HCT116 (cell line): Measurements from ENCODE around the gene LIN7B. TPM values are rescaled to one million over a fixed set of nuclear protein-coding genes. Genes with fewer than 3 reads are reported as not detected.
"Not testable (repeated sequence)": the region's sequence is repeated elsewhere in the genome, so short reads cannot be mapped to it uniquely, and the experiment has no call there.

Experiments
- ATAC-seq: fragments of 200-7000 bp; cut with Tn5 transposase; 2 replicates; pipeline ENCODE4 v1.9.1; 2020; ENCODE audit warnings: mild to moderate bottlenecking, moderate library complexity
- BruUV-seq: library from RNA; stranded (reverse); fragments of 400-500 nt; replicated peaks from 2 replicates; lab custom pipeline; 2021; lab: Mats Ljungman, UMichigan
- CTCF ChIA-PET: fragments of 300-600 bp; sonication (Branson Sonifier 250); formaldehyde crosslinking; loops from one replicate; lab custom pipeline; 2021; ENCODE audit warnings: antibody characterized with exemption; lab: Charles Lee
- POLR2A ChIA-PET: fragments of 300-600, 350-600 bp; sonication (Branson Sonifier 250); formaldehyde crosslinking; loops from one replicate; lab custom pipeline; 2021; ENCODE audit warnings: antibody characterized with exemption; lab: Charles Lee
- RAD21 ChIA-PET, 2 experiments: fragments of 300-600 bp; sonication (Branson Sonifier 250); formaldehyde crosslinking; loops; one replicate each; lab custom pipeline; 2023; ENCODE audit warnings: low total read pairs in 2 of 2; ENCODE audit not compliant: uncharacterized antibody in 2 of 2, unreplicated experiment in 2 of 2, low non-redundant PET in 1 of 2; lab: Charles Lee
- DNase-seq: peaks from one replicate; pipeline ENCODE4 v3.0.0-alpha.2; 2010; ENCODE audit warnings: low read depth, low spot score
- H2AFZ ChIP-seq: fragments of 200-600 bp; shearing (Covaris generic), sonication (generic); 2 replicates; pipeline ENCODE4 v1.6.1; 2017; ENCODE audit warnings: low read depth, mixed run types, mixed read lengths, antibody characterized with exemption, low read length; ENCODE audit not compliant: poor library complexity, severe bottlenecking
- H3K27ac ChIP-seq: 2 replicates; pipeline ENCODE4 v1.5.1; 2012; ENCODE audit warnings: low read depth, low read length
- H3K27me3 ChIP-seq: fragments of 200-600 bp; sonication (generic); 2 replicates; pipeline ENCODE4 v1.6.1; 2016; ENCODE audit warnings: mixed run types, low read length, mixed read lengths; ENCODE audit not compliant: insufficient read depth
- H3K36me3 ChIP-seq, 2 experiments: fragments of 200-500 bp in 1 of 2; fragments of 200-600 bp in 1 of 2; sonication (Bioruptor generic) in 1 of 2; sonication (generic) in 1 of 2; 2 replicates each; pipeline versions ENCODE4 v1.5.1 to v1.6.1; 2014 to 2016; ENCODE audit warnings: low read length in 2 of 2, inconsistent platforms in 1 of 2, mixed read lengths in 1 of 2, mixed run types in 1 of 2; ENCODE audit not compliant: insufficient read depth in 2 of 2, control insufficient read depth in 1 of 2
- H3K4me1 ChIP-seq, 2 experiments: fragments of 200-600 bp in 1 of 2; sonication (generic) in 1 of 2; 2 replicates each; pipeline versions ENCODE4 v1.5.1 to v1.6.1; 2012 to 2017; ENCODE audit warnings: low read length in 2 of 2, inconsistent platforms in 1 of 2, mild to moderate bottlenecking in 1 of 2, mixed read lengths in 1 of 2, mixed run types in 1 of 2, moderate library complexity in 1 of 2; ENCODE audit not compliant: insufficient read depth in 2 of 2, control insufficient read depth in 1 of 2
- H3K4me2 ChIP-seq: fragments of 200-600 bp; sonication (generic); 2 replicates; pipeline ENCODE4 v1.6.1; 2017; ENCODE audit warnings: mixed run types, low read length, mixed read lengths
- H3K4me3 ChIP-seq, 2 experiments: fragments of 200-600 bp in 1 of 2; sonication (generic) in 1 of 2; replicated peaks in 1 of 2; 2 replicates each; pipeline ENCODE4 v1.5.1; 2011 to 2016; ENCODE audit warnings: low read length in 2 of 2, control low read depth in 1 of 2, low read depth in 1 of 2, mild to moderate bottlenecking in 1 of 2, mixed read lengths in 1 of 2, mixed run types in 1 of 2
- H3K79me2 ChIP-seq: fragments of 200-600 bp; sonication (generic); 2 replicates; pipeline ENCODE4 v1.6.1; 2017; ENCODE audit warnings: mild to moderate bottlenecking, mixed run types, low read length, moderate library complexity, mixed read lengths; ENCODE audit not compliant: insufficient read depth
- H3K9ac ChIP-seq: fragments of 200-600 bp; sonication (generic); 2 replicates; pipeline ENCODE4 v1.6.1; 2016; ENCODE audit warnings: low read length, mixed read lengths
- H3K9me2 ChIP-seq: fragments of 200-600 bp; sonication (generic), shearing (Covaris generic); 2 replicates; pipeline ENCODE4 v1.6.1; 2017; ENCODE audit warnings: mixed run types, mild to moderate bottlenecking, moderate library complexity; ENCODE audit not compliant: insufficient read depth
- H3K9me3 ChIP-seq, 2 experiments: fragments of 200-500 bp in 1 of 2; fragments of 200-600 bp in 1 of 2; sonication (Bioruptor generic) in 1 of 2; sonication (generic) in 1 of 2; 2 replicates each; pipeline ENCODE4 v1.6.1; 2014 to 2017; ENCODE audit warnings: low read length in 2 of 2, mixed read lengths in 2 of 2, inconsistent platforms in 1 of 2, low read depth in 1 of 2, mild to moderate bottlenecking in 1 of 2, mixed run types in 1 of 2, moderate library complexity in 1 of 2; ENCODE audit not compliant: control insufficient read depth in 1 of 2, insufficient read depth in 1 of 2
- H4K20me1 ChIP-seq: fragments of 200-600 bp; sonication (generic), shearing (Covaris generic); 2 replicates; pipeline ENCODE4 v1.6.1; 2017; ENCODE audit warnings: mixed run types, mild to moderate bottlenecking, moderate library complexity; ENCODE audit not compliant: insufficient read depth
- CBX3 ChIP-seq: IDR thresholded peaks from 2 replicates; pipeline ENCODE4 v1.6.1; 2012; ENCODE audit warnings: low read depth
- EZH2phosphoT487 ChIP-seq: fragments of 200-600 bp; IDR thresholded peaks from 2 replicates; pipeline ENCODE4 v1.6.1; 2018; ENCODE audit warnings: antibody characterized with exemption, borderline replicate concordance
- FOSL1 ChIP-seq: IDR thresholded peaks from 2 replicates; pipeline ENCODE4 v1.6.1; 2012; ENCODE audit warnings: low read depth
- SP1 ChIP-seq: IDR thresholded peaks from 2 replicates; pipeline ENCODE4 v1.6.1; 2012; ENCODE audit warnings: low read depth
- SRF ChIP-seq: IDR thresholded peaks from 2 replicates; pipeline ENCODE4 v1.6.1; 2012; ENCODE audit warnings: low read depth
- ZFX ChIP-seq: fragments of 450-650 bp; IDR thresholded peaks from 2 replicates; pipeline ENCODE4 v1.6.1; 2017
- intact Hi-C: fragments of 100-400 bp; cut with micrococcal nuclease; formaldehyde crosslinking; loops from 2 replicates; pipeline ENCODE4 v1.10.0; 2022
- total RNA-seq: library from RNA; stranded (reverse); gene quantifications from one replicate; pipeline ENCODE4 v1.2.1, GENCODE V29; 2021; ENCODE audit not compliant: unreplicated experiment

Gene LIN7B
- total RNA-seq, 1 experiment from 2014 or later, result 7.2 TPM

- ChIA-PET POLR2A (no interaction called here), CTCF (interaction anchor here (0.7 to 2.2 kb wide), 3 partner anchors 29 to 387 kb away, joined by 3 to 17 read pairs (median 11); no protein-coding TSS in a partner anchor), RAD21 (no interaction called here)
- no peaks in the 10 kb centered on the region for H4K20me1 ChIP-seq
- BruUV-seq, result no TSS peak
- H3K9me2 ChIP-seq, result no peaks in the 10 kb centered on the region
- H3K36me3 ChIP-seq, result peaks cover 0 to 5% of the 10 kb centered on the region in 2 experiments; a peak in 1 of 4 replicates
- no peak overlapping the region for H3K9ac ChIP-seq
- no peak overlapping the region for H3K4me2 ChIP-seq
- H3K79me2 ChIP-seq, result no peaks in the 10 kb centered on the region
- no peak for TF ChIP-seq CBX3
- no peak for TF ChIP-seq SP1
- no peak for TF ChIP-seq EZH2phosphoT487
- TF ChIP-seq SRF, result no peak
- no peak for TF ChIP-seq ZFX
- TF ChIP-seq FOSL1, result no peak
- H2AFZ ChIP-seq, result no peak overlapping the region
- no peak for DNase-seq
- H3K4me1 ChIP-seq, result peaks cover 12 to 21% of the 10 kb centered on the region in 2 experiments
- no peaks in the 10 kb centered on the region for H3K9me3 ChIP-seq
- intact Hi-C loops, result no loop called here
- no peaks in the 10 kb centered on the region for H3K27me3 ChIP-seq
- H3K27ac ChIP-seq, result no peak overlapping the region
- ATAC-seq, result no peak
- no peak overlapping the region for H3K4me3 ChIP-seq
These were observed 12.4 kb downstream of the LIN7B start for GRCh38 chr19:49126575-49126974.

GRCh38 chr19:49127225-49127624 is 13.1 kb downstream of the LIN7B start:
- H3K27me3 ChIP-seq, intact Hi-C loops, H3K27ac ChIP-seq, BruUV-seq, H4K20me1 ChIP-seq, H3K79me2 ChIP-seq, H3K9me3 ChIP-seq, ATAC-seq, H3K9ac ChIP-seq, H3K36me3 ChIP-seq, H2AFZ ChIP-seq, H3K4me3 ChIP-seq, DNase-seq, H3K9me2 ChIP-seq: not testable (repeated sequence)
- ChIA-PET POLR2A (interaction anchor here (0.6 to 2.3 kb wide), 12 partner anchors 7 to 482 kb away, joined by 3 to 9 read pairs (median 4); partner anchors contain the start of genes GYS1, LIN7B, PPFIA3 and RUVBL2), CTCF (interaction anchor here (0.6 to 2.2 kb wide), 11 partner anchors 13 to 573 kb away, joined by 3 to 17 read pairs (median 5); partner anchors contain the start of genes GYS1, LIN7B and RUVBL2), RAD21 (interaction anchor here in 1 of 2 experiments (0.6 to 0.7 kb wide), 2 partner anchors 52 to 201 kb away, joined by 3 read pairs; no protein-coding TSS in a partner anchor)
- peaks cover 12 to 21% of the 10 kb centered on the region in 2 experiments for H3K4me1 ChIP-seq
- H3K4me2 ChIP-seq, result peak overlapping the region; percentile 58; the same call in 1 of the 2 replicates
